ENCODE data around the gene RBMS1.

RBMS1 gene

GRCh38 chr2:160321006-160321405 lies 172.6 kb downstream of the RBMS1 start:
- TF ChIP-seq CTCF (conservative IDR thresholded peaks at IDR 0.05; ENCODE audit: control insufficient read depth, insufficient read depth, low read depth, low read length): no peak
- no peak overlapping the region for H3K4me3 ChIP-seq (ENCODE audit: control insufficient read depth, low read depth, low read length)
- DNase-seq (ENCODE audit: low read depth): no peak

- H3K4me3 ChIP-seq (ENCODE audit: control insufficient read depth, low read depth, low read length): no peak overlapping the region
- no peak for TF ChIP-seq CTCF (conservative IDR thresholded peaks at IDR 0.05; ENCODE audit: control insufficient read depth, insufficient read depth, low read depth, low read length)
- DNase-seq (ENCODE audit: low read depth): no peak
Observed at GRCh38 chr2:160319700-160320099, 173.9 kb downstream of the RBMS1 start.

GRCh38 chr2:160318218-160318617 lies 175.4 kb downstream of the RBMS1 start:
- no peak overlapping the region for H3K4me3 ChIP-seq (ENCODE audit: control insufficient read depth, low read depth, low read length)
- no peak for TF ChIP-seq CTCF (conservative IDR thresholded peaks at IDR 0.05; ENCODE audit: control insufficient read depth, insufficient read depth, low read depth, low read length)
- DNase-seq (ENCODE audit: low read depth): no peak

- DNase-seq (ENCODE audit: low read depth): peak; percentile 59
- no peak overlapping the region for H3K4me3 ChIP-seq (ENCODE audit: control insufficient read depth, low read depth, low read length)
- no peak for TF ChIP-seq CTCF (conservative IDR thresholded peaks at IDR 0.05; ENCODE audit: control insufficient read depth, insufficient read depth, low read depth, low read length)
Observed at GRCh38 chr2:160317181-160318099, 176.2 kb downstream of the RBMS1 start.

GRCh38 chr2:160315337-160315736 lies 178.3 kb downstream of the RBMS1 start:
- H3K4me3 ChIP-seq (ENCODE audit: control insufficient read depth, low read depth, low read length): no peak overlapping the region
- peak; percentile 77 for DNase-seq (ENCODE audit: low read depth)
- no peak for TF ChIP-seq CTCF (conservative IDR thresholded peaks at IDR 0.05; ENCODE audit: control insufficient read depth, insufficient read depth, low read depth, low read length)

GRCh38 chr2:160310118-160310828 lies 183.3 kb downstream of the RBMS1 start:
- no peak for DNase-seq (ENCODE audit: low read depth)
- H3K4me3 ChIP-seq (ENCODE audit: control insufficient read depth, low read depth, low read length): no peak overlapping the region
- no peak for TF ChIP-seq CTCF (conservative IDR thresholded peaks at IDR 0.05; ENCODE audit: control insufficient read depth, insufficient read depth, low read depth, low read length)

All from fibroblast of mammary gland (primary cell).